GM12874 (cell line): ENCODE data around the gene OR2V1.

Source experiments
- TF ChIP-seq, protein P1 (sequence below): IDR thresholded peaks from 2 replicates; pipeline ENCODE4 v1.5.1; 2011; ENCODE audit warnings: low read depth, mild to moderate bottlenecking, control low read depth, low read length, moderate library complexity; ENCODE audit not compliant: insufficient read depth

OR2V1 gene

DNA sequence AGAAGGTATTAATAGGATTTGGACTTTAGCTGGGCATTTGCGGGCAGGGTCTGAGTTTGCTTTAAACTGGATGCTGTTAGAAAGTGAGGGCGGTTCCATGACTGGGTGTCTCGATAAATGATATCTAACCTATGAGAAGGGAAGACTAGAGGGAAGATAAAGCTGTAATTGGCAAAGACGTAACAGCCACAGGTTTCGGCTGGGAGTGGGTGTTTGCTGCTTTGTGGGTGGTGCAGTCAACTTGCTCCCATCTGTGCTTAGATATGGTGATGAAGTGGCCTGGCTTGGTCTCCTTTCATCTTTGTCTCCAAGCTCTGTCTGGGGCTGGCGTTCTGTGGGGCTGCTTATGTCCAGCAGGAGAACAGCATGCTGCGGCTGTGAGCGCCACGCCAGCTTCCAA lies 23.3 kb downstream of the OR2V1 start:
- TF ChIP-seq, protein P1, sequence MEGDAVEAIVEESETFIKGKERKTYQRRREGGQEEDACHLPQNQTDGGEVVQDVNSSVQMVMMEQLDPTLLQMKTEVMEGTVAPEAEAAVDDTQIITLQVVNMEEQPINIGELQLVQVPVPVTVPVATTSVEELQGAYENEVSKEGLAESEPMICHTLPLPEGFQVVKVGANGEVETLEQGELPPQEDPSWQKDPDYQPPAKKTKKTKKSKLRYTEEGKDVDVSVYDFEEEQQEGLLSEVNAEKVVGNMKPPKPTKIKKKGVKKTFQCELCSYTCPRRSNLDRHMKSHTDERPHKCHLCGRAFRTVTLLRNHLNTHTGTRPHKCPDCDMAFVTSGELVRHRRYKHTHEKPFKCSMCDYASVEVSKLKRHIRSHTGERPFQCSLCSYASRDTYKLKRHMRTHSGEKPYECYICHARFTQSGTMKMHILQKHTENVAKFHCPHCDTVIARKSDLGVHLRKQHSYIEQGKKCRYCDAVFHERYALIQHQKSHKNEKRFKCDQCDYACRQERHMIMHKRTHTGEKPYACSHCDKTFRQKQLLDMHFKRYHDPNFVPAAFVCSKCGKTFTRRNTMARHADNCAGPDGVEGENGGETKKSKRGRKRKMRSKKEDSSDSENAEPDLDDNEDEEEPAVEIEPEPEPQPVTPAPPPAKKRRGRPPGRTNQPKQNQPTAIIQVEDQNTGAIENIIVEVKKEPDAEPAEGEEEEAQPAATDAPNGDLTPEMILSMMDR = no peak

DNA sequence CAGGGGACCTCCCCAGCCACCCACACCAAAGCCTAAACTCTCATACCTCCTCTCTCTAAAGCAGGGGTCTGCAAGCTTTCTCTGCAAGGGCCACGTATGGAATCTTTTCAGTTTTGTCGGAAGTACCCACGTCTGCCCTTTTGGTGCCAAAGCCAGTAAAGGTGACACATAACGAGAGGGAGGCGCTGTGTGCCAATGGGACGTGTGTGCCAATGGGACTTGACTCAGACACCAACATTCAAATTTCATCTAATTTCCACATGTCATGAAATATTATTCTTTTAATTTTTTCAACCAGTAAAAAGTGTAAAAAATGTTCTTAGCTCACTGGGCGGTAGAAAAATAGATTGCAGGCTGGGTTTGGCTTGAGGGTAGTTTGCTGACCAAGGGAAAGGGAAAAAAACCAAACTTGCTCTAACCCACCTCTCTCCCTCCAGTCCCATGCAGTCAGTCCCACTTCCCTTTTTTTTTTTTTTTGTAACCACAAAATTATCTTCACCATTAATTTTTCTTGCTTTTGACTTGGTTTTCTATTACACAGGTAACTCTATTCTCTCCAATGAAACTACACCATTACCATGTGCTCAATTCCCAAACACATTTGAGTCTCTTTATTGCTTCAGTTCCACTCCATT lies 25.5 kb downstream of the OR2V1 start:
- TF ChIP-seq, protein P1 = no peak

DNA sequence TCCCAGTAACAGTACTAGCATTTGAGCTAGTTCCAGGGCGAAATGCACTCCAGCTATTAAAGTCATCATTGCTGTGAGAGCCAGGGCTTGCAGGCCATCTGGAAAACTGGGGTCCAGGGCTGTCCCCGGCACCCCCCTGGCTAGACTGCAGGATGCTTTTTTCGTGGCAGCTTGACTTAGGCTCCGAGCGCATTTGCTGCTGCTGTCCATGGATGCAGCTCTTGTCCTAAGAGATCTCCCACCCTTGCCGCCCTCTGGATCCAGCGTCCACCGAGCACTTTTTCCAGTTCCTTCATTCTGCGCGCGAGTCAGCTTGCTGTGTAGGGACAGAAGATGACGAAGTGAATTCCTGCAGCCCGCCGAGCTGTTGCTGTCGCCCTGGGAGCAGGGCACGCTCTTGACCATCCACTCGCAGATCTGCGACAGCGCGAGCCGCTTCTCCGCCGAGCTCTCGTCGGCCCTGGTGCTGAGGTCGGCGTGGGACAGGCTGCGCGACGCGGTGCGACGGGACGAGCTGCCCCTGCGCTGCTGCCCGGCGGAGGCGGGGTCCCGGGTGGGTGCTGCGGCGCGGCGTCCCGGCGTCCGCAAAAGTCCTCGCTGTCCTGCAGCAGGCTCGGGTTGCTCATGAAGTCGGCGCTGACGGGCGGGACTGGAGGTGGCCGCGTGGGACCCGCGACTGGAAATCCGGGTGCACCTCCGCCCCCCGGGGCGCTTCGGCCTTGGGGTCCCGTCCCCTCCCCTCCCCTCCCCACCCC lies 30.7 kb downstream of the OR2V1 start:
- TF ChIP-seq, protein P1 = no peak

- TF ChIP-seq, protein P1 = no peak
Observed at GRCh38 chr5:181099602-181100086, 31.3 kb downstream of the OR2V1 start.

- TF ChIP-seq, protein P1 = no peak
Observed at GRCh38 chr5:181098762-181099601, 32.0 kb downstream of the OR2V1 start.

DNA sequence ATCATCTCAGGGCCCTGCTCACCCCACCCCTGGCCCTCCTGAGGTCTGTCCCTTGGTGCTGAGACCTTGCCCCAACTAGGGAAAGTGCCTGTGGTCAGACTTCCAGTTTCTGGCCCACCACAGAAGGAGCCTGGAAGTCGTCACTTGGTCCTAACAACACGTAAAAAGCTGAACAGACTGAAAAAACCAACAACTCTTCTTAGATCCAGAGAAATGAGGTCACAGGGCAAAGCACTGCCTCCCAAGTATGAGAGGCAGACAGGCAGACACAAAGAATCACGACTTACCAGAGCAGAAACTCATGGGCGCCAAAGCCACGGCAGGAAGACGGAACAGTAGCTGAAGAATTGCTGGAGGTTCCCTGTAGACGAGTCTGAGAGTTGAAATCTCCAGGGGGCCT lies 38.5 kb downstream of the OR2V1 start:
- TF ChIP-seq, protein P1 = no peak

DNA sequence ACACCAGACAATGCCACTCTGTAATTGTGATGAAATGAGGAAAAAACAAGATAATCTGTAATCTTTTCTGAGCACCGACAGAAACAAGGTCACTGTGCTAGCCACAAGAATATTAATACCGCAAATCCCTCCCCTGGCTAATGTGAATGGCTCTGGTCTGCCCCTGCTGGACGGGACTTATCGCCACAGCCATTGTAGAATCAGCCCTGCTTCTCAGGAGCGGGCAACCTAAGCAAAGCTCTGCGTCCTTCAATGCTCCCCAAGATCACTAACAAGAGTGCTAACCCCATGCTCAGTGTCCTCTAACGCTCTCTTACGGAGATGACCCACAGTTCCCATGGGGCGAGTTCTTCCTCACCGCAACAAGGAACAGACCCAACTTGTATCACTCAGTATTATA lies 42.7 kb downstream of the OR2V1 start:
- TF ChIP-seq, protein P1 = peak; percentile 41; the same call in 1 of the 2 replicates
